Endodermal cell (in vitro differentiated cells): ENCODE data around the gene MBD4. TPM values are rescaled to one million over a fixed set of nuclear protein-coding genes. Genes with fewer than 3 reads are reported as not detected.
A peak's percentile ranks its signal among the peaks of the same experiment; 100 is the strongest.

Source experiments
- DNase-seq: peaks from one replicate; pipeline ENCODE4 v3.0.0-alpha.2; 2017
- H3K27ac ChIP-seq: 2 replicates; pipeline ENCODE4 v1.5.1; 2013; ENCODE audit warnings: mild to moderate bottlenecking, low read depth, low read length, moderate library complexity
- H3K27me3 ChIP-seq: 2 replicates; pipeline ENCODE4 v1.6.1; 2013; ENCODE audit warnings: mild to moderate bottlenecking, low read length, moderate library complexity; ENCODE audit not compliant: insufficient read depth, control insufficient read depth, poor library complexity, severe bottlenecking
- H3K36me3 ChIP-seq: 2 replicates; pipeline ENCODE4 v1.7.0; 2013; ENCODE audit warnings: mild to moderate bottlenecking, low read length, moderate library complexity; ENCODE audit not compliant: control insufficient read depth, insufficient read depth
- H3K4me1 ChIP-seq: one replicate; pipeline ENCODE4 v1.7.0; 2013; ENCODE audit warnings: low read length; ENCODE audit not compliant: control insufficient read depth, insufficient read depth
- H3K4me3 ChIP-seq: 2 replicates; pipeline ENCODE4 v1.5.1; 2013; ENCODE audit warnings: mild to moderate bottlenecking, low read length, moderate library complexity
- H3K9ac ChIP-seq: 2 replicates; pipeline ENCODE4 v1.6.1; 2013; ENCODE audit warnings: mild to moderate bottlenecking, low read length, moderate library complexity; ENCODE audit not compliant: poor library complexity, severe bottlenecking; ENCODE audit errors: extremely low read depth
- H3K9me3 ChIP-seq: 2 replicates; pipeline ENCODE4 v1.6.1; 2013; ENCODE audit warnings: mild to moderate bottlenecking, low read length, moderate library complexity; ENCODE audit not compliant: control insufficient read depth
- H3K27ac Mint-ChIP-seq: 2 replicates; pipeline ENCODE4 v1.8.0; 2020; ENCODE audit warnings: mixed read lengths
- H3K27me3 Mint-ChIP-seq: 2 replicates; pipeline ENCODE4 v1.8.0; 2021; ENCODE audit warnings: mild to moderate bottlenecking, mixed read lengths; ENCODE audit not compliant: insufficient read depth
- H3K36me3 Mint-ChIP-seq: 2 replicates; pipeline ENCODE4 v1.8.0; 2020; ENCODE audit warnings: low read depth, mixed read lengths
- H3K4me1 Mint-ChIP-seq: 2 replicates; pipeline ENCODE4 v1.8.0; 2020; ENCODE audit warnings: mixed read lengths
- H3K4me3 Mint-ChIP-seq: 2 replicates; pipeline ENCODE4 v1.8.0; 2020; ENCODE audit warnings: mild to moderate bottlenecking, moderate library complexity, mixed read lengths
- H3K9me3 Mint-ChIP-seq: 2 replicates; pipeline ENCODE4 v1.8.0; 2020; ENCODE audit warnings: mild to moderate bottlenecking, mixed read lengths
- WGBS, 2 experiments: methylation state at CpG; one replicate each; pipeline versions ENCODE4 v1.1.5 to v1.1.7; 2013; ENCODE audit warnings: missing lambda C conversion rate in 2 of 2, mixed read lengths in 1 of 2; ENCODE audit not compliant: insufficient coverage in 1 of 2, insufficient read length in 1 of 2; 5-methylcytosine and 5-hydroxymethylcytosine counted together
- total RNA-seq, 2 donors: library from RNA; stranded (reverse); fragmentation: NEBNext Ultra II Directional in 1 of 2; extraction: Animal tissue kit (Norgen Biotek cat#: 25700) in 1 of 2; gene quantifications; 2 replicates in 1 of 2; 3 replicates in 1 of 2; pipeline ENCODE4 v1.2.1, GENCODE V29; 2021
- TF ChIP-seq, protein P1 (sequence below): fragments of 200-600 bp; sonication (generic); conservative IDR thresholded peaks from 2 replicates; pipeline ENCODE4 v1.5.0; 2021; ENCODE audit warnings: antibody characterized with exemption, mild to moderate bottlenecking

The MBD4 gene
- total RNA-seq, 2 donors from 2014 or later: 39.5 to 45.5 TPM

DNA sequence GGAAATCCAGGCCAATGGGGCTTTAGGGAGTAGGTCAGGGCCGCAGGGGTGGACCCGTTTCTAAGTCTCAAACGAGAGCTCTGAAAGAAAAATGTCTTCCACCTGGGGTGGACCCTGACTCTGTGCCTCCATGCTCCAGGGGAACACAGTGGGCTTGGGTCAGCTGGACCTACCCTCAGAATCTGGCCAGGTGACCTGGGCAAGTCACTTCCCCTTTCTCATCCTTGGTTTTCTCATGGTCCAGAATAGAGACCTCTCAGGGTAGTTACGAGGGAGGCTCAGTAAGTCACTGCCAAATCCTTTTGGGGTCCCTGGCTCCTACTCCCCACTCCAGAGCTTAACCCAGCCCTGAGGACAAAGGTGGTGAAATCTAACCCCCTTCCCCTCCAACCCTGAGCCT, 37.1 kb downstream of the MBD4 start:
- H3K9me3 ChIP-seq: no peaks in the 10 kb centered on the region
- no peaks in the 10 kb centered on the region for H3K4me1 ChIP-seq
- peaks cover under 1% of the 10 kb centered on the region for H3K36me3 ChIP-seq
- TF ChIP-seq, protein P1, sequence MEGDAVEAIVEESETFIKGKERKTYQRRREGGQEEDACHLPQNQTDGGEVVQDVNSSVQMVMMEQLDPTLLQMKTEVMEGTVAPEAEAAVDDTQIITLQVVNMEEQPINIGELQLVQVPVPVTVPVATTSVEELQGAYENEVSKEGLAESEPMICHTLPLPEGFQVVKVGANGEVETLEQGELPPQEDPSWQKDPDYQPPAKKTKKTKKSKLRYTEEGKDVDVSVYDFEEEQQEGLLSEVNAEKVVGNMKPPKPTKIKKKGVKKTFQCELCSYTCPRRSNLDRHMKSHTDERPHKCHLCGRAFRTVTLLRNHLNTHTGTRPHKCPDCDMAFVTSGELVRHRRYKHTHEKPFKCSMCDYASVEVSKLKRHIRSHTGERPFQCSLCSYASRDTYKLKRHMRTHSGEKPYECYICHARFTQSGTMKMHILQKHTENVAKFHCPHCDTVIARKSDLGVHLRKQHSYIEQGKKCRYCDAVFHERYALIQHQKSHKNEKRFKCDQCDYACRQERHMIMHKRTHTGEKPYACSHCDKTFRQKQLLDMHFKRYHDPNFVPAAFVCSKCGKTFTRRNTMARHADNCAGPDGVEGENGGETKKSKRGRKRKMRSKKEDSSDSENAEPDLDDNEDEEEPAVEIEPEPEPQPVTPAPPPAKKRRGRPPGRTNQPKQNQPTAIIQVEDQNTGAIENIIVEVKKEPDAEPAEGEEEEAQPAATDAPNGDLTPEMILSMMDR: no peak
- Mint-ChIP-seq H3K4me1 (peaks cover 9% of the 10 kb centered on the region), H3K9me3 (no peaks in the 10 kb centered on the region), H3K36me3 (no peaks in the 10 kb centered on the region), H3K27me3 (no peaks in the 10 kb centered on the region), H3K4me3 (no peak overlapping the region), H3K27ac (no peak overlapping the region)
- no peak overlapping the region for H3K9ac ChIP-seq
- WGBS, 2 experiments: 90% methylated on average over 4 of the region's 4 CpGs; no CpG with 5 or more reads in 1 of the 2 experiments
- no peak overlapping the region for H3K4me3 ChIP-seq
- no peaks in the 10 kb centered on the region for H3K27me3 ChIP-seq
- no peak overlapping the region for H3K27ac ChIP-seq
- no peak for DNase-seq

DNA sequence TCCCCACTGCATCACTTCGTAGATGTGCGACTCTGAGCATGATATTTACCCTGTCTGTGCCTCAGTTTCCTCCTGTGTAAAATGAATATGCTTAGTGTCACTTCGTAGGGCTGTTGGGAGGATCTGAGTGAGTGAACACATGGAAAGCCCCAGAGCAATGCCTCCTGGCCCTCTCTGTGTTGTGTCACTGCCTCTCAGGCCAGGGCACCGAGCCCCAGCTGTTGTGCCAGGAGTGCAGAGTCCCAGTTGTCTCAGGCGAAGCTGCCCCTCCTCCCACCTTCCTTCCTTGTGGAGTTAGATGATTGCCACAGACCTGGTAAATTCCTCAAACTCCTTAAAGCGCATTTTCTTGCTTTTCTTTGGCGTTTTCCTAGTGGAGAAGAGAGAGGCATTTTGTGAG, 37.5 kb downstream of the MBD4 start:
- Mint-ChIP-seq H3K36me3 (no peaks in the 10 kb centered on the region), H3K4me3 (no peak overlapping the region), H3K4me1 (peaks cover 9% of the 10 kb centered on the region), H3K27me3 (no peaks in the 10 kb centered on the region), H3K27ac (no peak overlapping the region), H3K9me3 (no peaks in the 10 kb centered on the region)
- DNase-seq: no peak
- Histone ChIP-seq H3K27ac (no peak overlapping the region), H3K36me3 (peaks cover 4% of the 10 kb centered on the region), H3K9me3 (no peaks in the 10 kb centered on the region), H3K9ac (no peak overlapping the region), H3K27me3 (no peaks in the 10 kb centered on the region), H3K4me3 (no peak overlapping the region), H3K4me1 (no peaks in the 10 kb centered on the region)
- WGBS, 2 experiments: 95% methylated on average over 7 of the region's 7 CpGs; no CpG with 5 or more reads in 1 of the 2 experiments
- TF ChIP-seq, protein P1: no peak

DNA sequence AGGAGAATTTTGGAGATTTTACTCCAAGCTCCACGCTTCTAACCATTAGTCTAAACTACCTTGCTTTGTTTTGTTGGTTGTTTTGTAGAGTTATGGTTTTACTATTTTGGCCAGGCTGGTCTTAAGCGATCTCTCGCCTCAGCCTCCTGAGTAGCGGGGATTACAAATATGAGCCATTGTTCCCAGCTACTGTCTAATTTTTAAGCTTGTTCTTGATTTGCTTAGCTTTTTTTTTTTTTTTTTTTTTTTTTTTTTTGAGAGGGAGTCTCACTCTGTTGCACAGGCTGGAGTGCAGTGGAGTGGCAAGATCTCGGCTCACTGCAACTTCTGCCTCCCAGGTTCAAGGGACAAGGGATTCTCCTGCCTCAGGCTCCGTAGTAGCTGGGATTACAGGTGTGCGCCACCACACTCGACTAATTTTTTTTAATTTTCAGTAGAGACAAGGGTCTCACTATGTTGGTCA, 39.8 kb downstream of the MBD4 start:
- Histone ChIP-seq H3K9ac (peak overlapping the region; percentile 91), H3K9me3 (no peaks in the 10 kb centered on the region), H3K4me3 (peak overlapping the region; percentile 95), H3K4me1 (no peaks in the 10 kb centered on the region), H3K36me3 (peaks cover 27% of the 10 kb centered on the region), H3K27me3 (no peaks in the 10 kb centered on the region), H3K27ac (no peak overlapping the region)
- peak overlapping the region; percentile 98 for H3K27ac Mint-ChIP-seq
- DNase-seq: no peak
- WGBS, 2 experiments: 82 to 89% methylated on average over 5 to 7 of the region's 8 CpGs
- peaks cover 9% of the 10 kb centered on the region for H3K4me1 Mint-ChIP-seq
- TF ChIP-seq, protein P1: no peak
- H3K9me3 Mint-ChIP-seq: no peaks in the 10 kb centered on the region
- H3K36me3 Mint-ChIP-seq: peaks cover 15% of the 10 kb centered on the region
- H3K4me3 Mint-ChIP-seq: peak overlapping the region; percentile 99
- H3K27me3 Mint-ChIP-seq: no peaks in the 10 kb centered on the region
